Stimulated activated CD8-positive, alpha-beta memory T cell treated with anti-CD3 and anti-CD28 coated beads, Interleukin-7, amount 100 ng/mL, for 1 hour (primary cell): ENCODE data around the gene SSRP1.

ENCODE experiments used
- DNase-seq, 2 donors: peaks; one replicate each; pipeline ENCODE4 v3.0.0-alpha.2; 2020; ENCODE audit warnings: low read depth in 2 of 2

The SSRP1 gene

GRCh38 chr11:57359896-57360690 lies 24.4 kb upstream of the SSRP1 start:
- no peak for DNase-seq

GRCh38 chr11:57359396-57359795 lies 23.7 kb upstream of the SSRP1 start:
- DNase-seq, result no peak

- DNase-seq, result no peak
Measured at GRCh38 chr11:57358991-57359390, 23.3 kb upstream of the SSRP1 start.

- no peak for DNase-seq
Measured at GRCh38 chr11:57358543-57358961, 22.9 kb upstream of the SSRP1 start.

- DNase-seq, result no peak
Measured at GRCh38 chr11:57357856-57358255, 22.2 kb upstream of the SSRP1 start.

- no peak for DNase-seq
Measured at GRCh38 chr11:57357310-57357709, 21.6 kb upstream of the SSRP1 start.

GRCh38 chr11:57356268-57356667 lies 20.6 kb upstream of the SSRP1 start:
- no peak for DNase-seq

GRCh38 chr11:57354699-57355098 lies 19.0 kb upstream of the SSRP1 start:
- no peak for DNase-seq

- DNase-seq, result no peak
Measured at GRCh38 chr11:57353852-57354251, 18.2 kb upstream of the SSRP1 start.

GRCh38 chr11:57353446-57353845 lies 17.8 kb upstream of the SSRP1 start:
- DNase-seq, result no peak

GRCh38 chr11:57353036-57353435 lies 17.3 kb upstream of the SSRP1 start:
- DNase-seq, result no peak

- DNase-seq, result peak; percentile 33 to 49
Measured at GRCh38 chr11:57349491-57350274, 14.0 kb upstream of the SSRP1 start.

GRCh38 chr11:57348636-57349313 lies 13.1 kb upstream of the SSRP1 start:
- DNase-seq, result no peak

GRCh38 chr11:57348052-57348451 lies 12.4 kb upstream of the SSRP1 start:
- no peak for DNase-seq

- no peak for DNase-seq
Measured at GRCh38 chr11:57347336-57347735, 11.6 kb upstream of the SSRP1 start.

GRCh38 chr11:57345555-57346211 lies 10.0 kb upstream of the SSRP1 start:
- DNase-seq, result peak; percentile 40 to 60

GRCh38 chr11:57344826-57345225 lies 9.1 kb upstream of the SSRP1 start:
- DNase-seq, result no peak

- DNase-seq, result no peak
Measured at GRCh38 chr11:57343825-57344224, 8.1 kb upstream of the SSRP1 start.

GRCh38 chr11:57342702-57343101 lies 7.0 kb upstream of the SSRP1 start:
- no peak for DNase-seq

GRCh38 chr11:57341250-57341808 lies 5.6 kb upstream of the SSRP1 start:
- DNase-seq, result no peak

- DNase-seq, result no peak
Measured at GRCh38 chr11:57340039-57340615, 4.4 kb upstream of the SSRP1 start.
